OCI-LY1 (cell line): Measurements from ENCODE around the gene FAM43A.

ENCODE experiments used
- H2AFZ ChIP-seq: fragments of 200-600 bp; sonication (generic), shearing (Covaris generic); 2 replicates; pipeline ENCODE4 v1.6.0; 2014; ENCODE audit warnings: antibody characterized with exemption, mild to moderate bottlenecking, low read length
- H3F3A ChIP-seq: fragments of 200-600 bp; sonication (generic), shearing (Covaris generic); 2 replicates; pipeline ENCODE4 v1.6.0; 2014; ENCODE audit warnings: mild to moderate bottlenecking, antibody characterized with exemption, low read length, moderate library complexity; ENCODE audit not compliant: insufficient read depth
- H3K27ac ChIP-seq: fragments of 200-600 bp; sonication (generic); 2 replicates; pipeline ENCODE4 v1.5.1; 2014; ENCODE audit warnings: low read length, mixed run types, mild to moderate bottlenecking, low read depth; ENCODE audit not compliant: poor library complexity, severe bottlenecking
- H3K27me3 ChIP-seq: fragments of 200-600 bp; sonication (generic); 2 replicates; pipeline ENCODE4 v1.6.0; 2014; ENCODE audit warnings: antibody characterized with exemption, mild to moderate bottlenecking, low read length, moderate library complexity; ENCODE audit not compliant: insufficient read depth
- H3K36me3 ChIP-seq: fragments of 200-600 bp; sonication (generic); 2 replicates; pipeline ENCODE4 v1.6.1; 2014; ENCODE audit warnings: mild to moderate bottlenecking, antibody characterized with exemption, low read length, moderate library complexity, mixed read lengths; ENCODE audit not compliant: insufficient read depth
- H3K4me1 ChIP-seq: fragments of 200-600 bp; sonication (generic); 2 replicates; pipeline ENCODE4 v1.5.1; 2014; ENCODE audit warnings: mild to moderate bottlenecking, low read length, moderate library complexity; ENCODE audit not compliant: insufficient read depth, severe bottlenecking
- H3K4me2 ChIP-seq: fragments of 200-600 bp; sonication (generic), shearing (Covaris generic); 2 replicates; pipeline ENCODE4 v1.6.1; 2014; ENCODE audit warnings: low read length
- H3K4me3 ChIP-seq: fragments of 200-600 bp; sonication (generic); 2 replicates; pipeline ENCODE4 v1.5.1; 2014; ENCODE audit warnings: low read length, low read depth, mild to moderate bottlenecking, mixed read lengths; ENCODE audit not compliant: poor library complexity, severe bottlenecking
- H3K79me2 ChIP-seq: fragments of 200-600 bp; shearing (Covaris generic); 2 replicates; pipeline ENCODE4 v1.6.1; 2016; ENCODE audit warnings: mixed run types, low read length, mixed read lengths; ENCODE audit not compliant: insufficient read depth
- H3K9ac ChIP-seq: fragments of 200-600 bp; sonication (generic), shearing (Covaris generic); 2 replicates; pipeline ENCODE4 v1.6.1; 2014; ENCODE audit warnings: mild to moderate bottlenecking, low read length, mixed read lengths
- H3K9me2 ChIP-seq: fragments of 200-600 bp; sonication (generic), shearing (Covaris generic); 2 replicates; pipeline ENCODE4 v1.6.1; 2014; ENCODE audit warnings: low read depth, mild to moderate bottlenecking, low read length, mixed read lengths
- H3K9me3 ChIP-seq: fragments of 200-600 bp; shearing (Covaris generic); 2 replicates; pipeline ENCODE4 v1.6.1; 2014; ENCODE audit warnings: low read length, mixed read lengths
- H4K20me1 ChIP-seq: fragments of 200-600 bp; sonication (generic), shearing (Covaris generic); 2 replicates; pipeline ENCODE4 v1.6.0; 2016; ENCODE audit warnings: mild to moderate bottlenecking, low read length; ENCODE audit not compliant: insufficient read depth
- EZH2 ChIP-seq: fragments of 200-600 bp; sonication (generic), shearing (Covaris generic); IDR thresholded peaks from 2 replicates; pipeline ENCODE4 v1.8.0; 2017; ENCODE audit warnings: borderline replicate concordance, mixed run types, mild to moderate bottlenecking, antibody characterized with exemption, low read length, moderate library complexity, mixed read lengths
- TF ChIP-seq, protein P1 (sequence below): fragments of 200-600 bp; sonication (generic), shearing (Covaris generic); IDR thresholded peaks from 2 replicates; pipeline ENCODE4 v1.5.1; 2017; ENCODE audit warnings: mild to moderate bottlenecking, antibody characterized with exemption, low read length, moderate library complexity, mixed read lengths

FAM43A gene

GRCh38 chr3:194723846-194724618 is 38.3 kb downstream of the FAM43A start:
- no peak overlapping the region for H3K9ac ChIP-seq
- no peaks in the 10 kb centered on the region for H3F3A ChIP-seq
- H3K27me3 ChIP-seq: 0 out of 2 replicates have a peak, but pooled peaks cover 5% of the 10 kb centered on the region
- no peak overlapping the region for H3K4me2 ChIP-seq
- no peaks in the 10 kb centered on the region for H3K79me2 ChIP-seq
- H3K4me3 ChIP-seq: no peak overlapping the region
- H3K4me1 ChIP-seq: no peaks in the 10 kb centered on the region
- H3K27ac ChIP-seq: no peak overlapping the region
- TF ChIP-seq EZH2: no peak
- TF ChIP-seq, protein P1, sequence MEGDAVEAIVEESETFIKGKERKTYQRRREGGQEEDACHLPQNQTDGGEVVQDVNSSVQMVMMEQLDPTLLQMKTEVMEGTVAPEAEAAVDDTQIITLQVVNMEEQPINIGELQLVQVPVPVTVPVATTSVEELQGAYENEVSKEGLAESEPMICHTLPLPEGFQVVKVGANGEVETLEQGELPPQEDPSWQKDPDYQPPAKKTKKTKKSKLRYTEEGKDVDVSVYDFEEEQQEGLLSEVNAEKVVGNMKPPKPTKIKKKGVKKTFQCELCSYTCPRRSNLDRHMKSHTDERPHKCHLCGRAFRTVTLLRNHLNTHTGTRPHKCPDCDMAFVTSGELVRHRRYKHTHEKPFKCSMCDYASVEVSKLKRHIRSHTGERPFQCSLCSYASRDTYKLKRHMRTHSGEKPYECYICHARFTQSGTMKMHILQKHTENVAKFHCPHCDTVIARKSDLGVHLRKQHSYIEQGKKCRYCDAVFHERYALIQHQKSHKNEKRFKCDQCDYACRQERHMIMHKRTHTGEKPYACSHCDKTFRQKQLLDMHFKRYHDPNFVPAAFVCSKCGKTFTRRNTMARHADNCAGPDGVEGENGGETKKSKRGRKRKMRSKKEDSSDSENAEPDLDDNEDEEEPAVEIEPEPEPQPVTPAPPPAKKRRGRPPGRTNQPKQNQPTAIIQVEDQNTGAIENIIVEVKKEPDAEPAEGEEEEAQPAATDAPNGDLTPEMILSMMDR: no peak
- no peaks in the 10 kb centered on the region for H3K9me2 ChIP-seq
- H3K9me3 ChIP-seq: no peaks in the 10 kb centered on the region
- no peaks in the 10 kb centered on the region for H3K36me3 ChIP-seq
- H2AFZ ChIP-seq: no peak overlapping the region
- no peaks in the 10 kb centered on the region for H4K20me1 ChIP-seq

- H3K79me2 ChIP-seq: no peaks in the 10 kb centered on the region
These were observed 39.7 kb downstream of the FAM43A start for GRCh38 chr3:194725346-194725745.

GRCh38 chr3:194727435-194728128 is 41.9 kb downstream of the FAM43A start:
- Histone ChIP-seq H2AFZ (no peak overlapping the region), H3K9me3 (no peaks in the 10 kb centered on the region), H3K9me2 (no peaks in the 10 kb centered on the region), H3K4me3 (no peak overlapping the region), H3K79me2 (no peaks in the 10 kb centered on the region), H3K4me2 (no peak overlapping the region), H3K27ac (no peak overlapping the region), H3K36me3 (no peaks in the 10 kb centered on the region), H3K9ac (no peak overlapping the region), H3K4me1 (peaks cover 16% of the 10 kb centered on the region), H3F3A (no peaks in the 10 kb centered on the region), H3K27me3 (0 out of 2 replicates have a peak, but pooled peaks cover 5% of the 10 kb centered on the region), H4K20me1 (no peaks in the 10 kb centered on the region)
- TF ChIP-seq EZH2: no peak
- TF ChIP-seq, protein P1: no peak

More at GRCh38 chr3:194725346-194725745, 39.7 kb downstream of the FAM43A start:
- Histone ChIP-seq H2AFZ (no peak overlapping the region), H3K27me3 (0 out of 2 replicates have a peak, but pooled peaks cover 5% of the 10 kb centered on the region), H3K9me3 (no peaks in the 10 kb centered on the region), H3K9ac (no peak overlapping the region), H3K4me3 (no peak overlapping the region), H3K4me1 (peaks cover 5% of the 10 kb centered on the region), H4K20me1 (no peaks in the 10 kb centered on the region), H3K27ac (no peak overlapping the region), H3K9me2 (no peaks in the 10 kb centered on the region), H3F3A (no peaks in the 10 kb centered on the region), H3K36me3 (no peaks in the 10 kb centered on the region), H3K4me2 (no peak overlapping the region)
- TF ChIP-seq, protein P1: no peak
